Dermis blood vessel endothelial cell (primary cell): ENCODE data around the gene DNAAF5. TPM values are rescaled to one million over a fixed set of nuclear protein-coding genes. Genes with fewer than 3 reads are reported as not detected.
"Not testable (repeated sequence)": the region's sequence is repeated elsewhere in the genome, so short reads cannot be mapped to it uniquely, and the experiment has no call there.

Experiments used
- DNase-seq: peaks from one replicate; pipeline ENCODE4 v3.0.0; 2010
- total RNA-seq: library from RNA; depleted of rRNA; stranded (reverse); fragments of >200 nt; gene quantifications from 2 replicates; pipeline ENCODE4 v1.2.3, GENCODE V29; 2014

Gene DNAAF5
- total RNA-seq, 1 donor from 2014 or later = 19.2 TPM

GRCh38 chr7:747186-747585 lies 20.7 kb downstream of the DNAAF5 start:
- DNase-seq = no peak

GRCh38 chr7:748446-748845 lies 21.9 kb downstream of the DNAAF5 start:
- DNase-seq = no peak

- DNase-seq = no peak
These were observed 22.6 kb downstream of the DNAAF5 start for GRCh38 chr7:749140-749551.

- DNase-seq = no peak
These were observed 23.8 kb downstream of the DNAAF5 start for GRCh38 chr7:750111-750905.

- no peak for DNase-seq
These were observed 25.3 kb downstream of the DNAAF5 start for GRCh38 chr7:751826-752225.

- DNase-seq = not testable (repeated sequence)
These were observed 25.8 kb downstream of the DNAAF5 start for GRCh38 chr7:752256-752655.

- no peak for DNase-seq
These were observed 26.7 kb downstream of the DNAAF5 start for GRCh38 chr7:753190-753589.

- DNase-seq = no peak
These were observed 28.3 kb downstream of the DNAAF5 start for GRCh38 chr7:754531-755412.

- DNase-seq = no peak
These were observed 28.9 kb downstream of the DNAAF5 start for GRCh38 chr7:755413-755805.

GRCh38 chr7:756231-756927 lies 29.9 kb downstream of the DNAAF5 start:
- DNase-seq = no peak

- DNase-seq = no peak
These were observed 30.5 kb downstream of the DNAAF5 start for GRCh38 chr7:756928-757560.

GRCh38 chr7:757741-758163 lies 31.3 kb downstream of the DNAAF5 start:
- no peak for DNase-seq

GRCh38 chr7:759569-759968 lies 33.1 kb downstream of the DNAAF5 start:
- DNase-seq = no peak

- DNase-seq = no peak
These were observed 33.5 kb downstream of the DNAAF5 start for GRCh38 chr7:760006-760405.

GRCh38 chr7:761101-761500 lies 34.6 kb downstream of the DNAAF5 start:
- DNase-seq = no peak

- DNase-seq = no peak
These were observed 35.1 kb downstream of the DNAAF5 start for GRCh38 chr7:761631-762030.

- DNase-seq = no peak
These were observed 36.4 kb downstream of the DNAAF5 start for GRCh38 chr7:762885-763284.

GRCh38 chr7:763762-764161 lies 37.3 kb downstream of the DNAAF5 start:
- no peak for DNase-seq

GRCh38 chr7:765383-765782 lies 38.9 kb downstream of the DNAAF5 start:
- DNase-seq = no peak

- DNase-seq = peak; percentile 57
These were observed 41.1 kb downstream of the DNAAF5 start for GRCh38 chr7:767580-767940.

GRCh38 chr7:767941-768731 lies 41.6 kb downstream of the DNAAF5 start:
- DNase-seq = peak; percentile 76
